ENCODE data around the gene JAK1.

Gene JAK1

GRCh38 chr1:64913361-64914015 is 52.9 kb downstream of the JAK1 start:
- no peaks in the 10 kb centered on the region for H3K27me3 Mint-ChIP-seq
- no peak overlapping the region for H3K4me3 Mint-ChIP-seq
- no peak for DNase-seq (ENCODE audit: low spot score in 2 of 2)
- H3K36me3 Mint-ChIP-seq = peaks cover 2% of the 10 kb centered on the region
- no peaks in the 10 kb centered on the region for H3K9me3 Mint-ChIP-seq
- H3K27ac Mint-ChIP-seq = peak overlapping the region; percentile 71
- no peak for ATAC-seq (ENCODE audit: low read depth)
- H3K4me1 Mint-ChIP-seq = peaks cover 60% of the 10 kb centered on the region

DNA sequence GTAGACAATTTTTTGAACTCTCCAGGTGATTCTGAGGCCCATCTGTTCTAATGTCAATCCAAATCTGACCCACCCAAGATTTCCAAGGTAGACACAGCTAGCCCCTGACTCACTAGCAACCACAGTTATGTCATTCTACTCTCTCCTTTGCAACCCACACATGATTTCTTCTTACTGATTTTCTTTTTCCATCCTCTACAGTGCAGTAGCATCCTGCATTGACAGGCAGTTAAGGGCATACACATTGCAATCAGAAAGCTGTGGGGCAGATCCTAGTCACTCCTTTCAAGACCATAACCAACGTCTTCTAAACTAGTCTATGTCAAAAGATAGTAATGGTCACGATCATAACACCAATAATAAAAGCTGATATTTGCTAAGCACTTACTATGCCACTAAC is 54.2 kb downstream of the JAK1 start:
- Mint-ChIP-seq H3K27ac (peak overlapping the region; percentile 71), H3K4me3 (no peak overlapping the region), H3K36me3 (peaks cover 2% of the 10 kb centered on the region), H3K27me3 (no peaks in the 10 kb centered on the region), H3K4me1 (peaks cover 58% of the 10 kb centered on the region), H3K9me3 (no peaks in the 10 kb centered on the region)
- ATAC-seq (ENCODE audit: low read depth) (no peak), DNase-seq (ENCODE audit: low spot score in 2 of 2) (no peak)

DNA sequence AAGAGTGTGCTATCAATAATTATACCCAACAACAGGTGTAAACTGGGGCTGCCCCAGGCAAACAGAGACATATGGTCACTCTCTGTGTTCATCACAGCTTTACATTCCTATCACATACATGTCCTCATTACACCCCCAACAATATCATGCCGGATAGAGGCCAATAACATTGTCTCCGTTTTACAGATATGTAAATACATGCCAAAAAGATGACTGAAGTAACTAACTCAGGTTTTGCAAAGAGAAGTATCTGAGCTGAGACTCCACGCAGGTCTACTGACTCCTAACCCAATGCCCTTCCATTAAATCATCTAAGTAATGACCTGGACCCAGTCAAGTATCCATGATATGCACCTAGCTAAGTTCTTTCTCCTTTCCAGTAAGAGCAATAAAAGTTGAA is 55.0 kb downstream of the JAK1 start:
- H3K4me3 Mint-ChIP-seq = no peak overlapping the region
- peaks cover 56% of the 10 kb centered on the region for H3K4me1 Mint-ChIP-seq
- peak overlapping the region; percentile 71 for H3K27ac Mint-ChIP-seq

GRCh38 chr1:64909031-64909430 is 57.3 kb downstream of the JAK1 start:
- Mint-ChIP-seq H3K4me1 (peaks cover 64% of the 10 kb centered on the region), H3K27me3 (no peaks in the 10 kb centered on the region), H3K27ac (peak overlapping the region; percentile 31), H3K4me3 (peak overlapping the region; percentile 18), H3K9me3 (no peaks in the 10 kb centered on the region), H3K36me3 (peaks cover 7% of the 10 kb centered on the region)
- ATAC-seq (ENCODE audit: low read depth) (no peak), DNase-seq (ENCODE audit: low spot score in 2 of 2) (no peak)

More for the DNA sequence above, 55.0 kb downstream of the JAK1 start:
- ATAC-seq (ENCODE audit: low read depth) (no peak), DNase-seq (ENCODE audit: low spot score in 2 of 2) (no peak)
- H3K9me3 Mint-ChIP-seq = no peaks in the 10 kb centered on the region
- H3K27me3 Mint-ChIP-seq = no peaks in the 10 kb centered on the region
- H3K36me3 Mint-ChIP-seq = peaks cover 3% of the 10 kb centered on the region

DNA sequence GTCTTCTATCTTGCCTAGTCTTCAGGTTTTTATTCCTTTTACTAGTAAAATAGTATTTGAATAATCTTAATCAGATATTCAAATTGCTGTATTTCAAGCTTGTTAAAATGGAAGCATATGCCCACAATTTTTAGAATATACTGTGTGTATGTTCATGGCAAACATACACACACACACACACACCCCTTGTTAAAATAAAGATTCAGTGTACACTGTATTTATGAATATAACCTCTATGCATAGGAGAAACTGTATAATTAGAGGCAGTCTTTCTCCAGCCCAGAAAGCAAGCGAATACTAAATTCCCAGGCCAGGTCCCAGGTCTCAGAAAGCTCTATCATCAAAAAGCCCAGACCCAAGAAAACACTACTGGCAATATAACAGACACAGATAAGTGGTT is 57.8 kb downstream of the JAK1 start:
- peaks cover 60% of the 10 kb centered on the region for H3K4me1 Mint-ChIP-seq

DNA sequence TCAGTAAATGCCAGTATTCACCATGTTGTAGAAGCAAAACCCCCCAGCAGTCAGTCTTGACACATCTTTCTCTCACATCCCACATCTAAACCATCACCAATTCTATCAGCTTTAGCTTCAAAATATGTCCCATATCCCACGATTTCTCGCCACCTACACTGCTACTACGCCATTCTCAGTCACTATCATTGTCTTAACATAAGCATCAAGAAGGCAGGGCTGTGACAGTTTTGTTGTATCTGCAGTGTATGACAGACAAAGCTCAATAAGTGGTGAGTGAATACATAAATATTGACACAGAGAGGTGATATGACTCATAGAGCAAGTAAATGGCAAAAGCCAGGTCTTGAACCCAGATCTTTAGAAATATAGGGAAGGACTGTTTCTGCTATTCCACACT is 59.9 kb downstream of the JAK1 start:
- DNase-seq (ENCODE audit: low spot score in 2 of 2) (no peak), ATAC-seq (ENCODE audit: low read depth) (no peak)
- H3K4me1 Mint-ChIP-seq = peaks cover 62% of the 10 kb centered on the region
- no peaks in the 10 kb centered on the region for H3K9me3 Mint-ChIP-seq
- H3K36me3 Mint-ChIP-seq = peaks cover 10% of the 10 kb centered on the region
- no peaks in the 10 kb centered on the region for H3K27me3 Mint-ChIP-seq
- H3K4me3 Mint-ChIP-seq = no peak overlapping the region
- H3K27ac Mint-ChIP-seq = peak overlapping the region; percentile 3

More for the DNA sequence above, 57.8 kb downstream of the JAK1 start:
- Mint-ChIP-seq H3K9me3 (no peaks in the 10 kb centered on the region), H3K36me3 (peaks cover 7% of the 10 kb centered on the region), H3K27me3 (no peaks in the 10 kb centered on the region), H3K4me3 (no peak overlapping the region), H3K27ac (peak overlapping the region; percentile 67)
- DNase-seq (ENCODE audit: low spot score in 2 of 2) (no peak), ATAC-seq (ENCODE audit: low read depth) (no peak)

- Mint-ChIP-seq H3K4me3 (no peak overlapping the region), H3K27me3 (no peaks in the 10 kb centered on the region), H3K4me1 (peaks cover 71% of the 10 kb centered on the region), H3K27ac (peak overlapping the region; percentile 84), H3K36me3 (peaks cover 8% of the 10 kb centered on the region), H3K9me3 (no peaks in the 10 kb centered on the region)
- no peak for ATAC-seq (ENCODE audit: low read depth)
- no peak for DNase-seq (ENCODE audit: low spot score in 2 of 2)
Observed at GRCh38 chr1:64903593-64903992, 62.8 kb downstream of the JAK1 start.

- Mint-ChIP-seq H3K9me3 (peaks cover 1% of the 10 kb centered on the region), H3K4me3 (no peak overlapping the region), H3K27ac (peak overlapping the region; percentile 55), H3K27me3 (no peaks in the 10 kb centered on the region), H3K36me3 (peaks cover 10% of the 10 kb centered on the region), H3K4me1 (peaks cover 73% of the 10 kb centered on the region)
- DNase-seq (ENCODE audit: low spot score in 2 of 2) (no peak), ATAC-seq (ENCODE audit: low read depth) (no peak)
Observed at GRCh38 chr1:64901663-64902062, 64.7 kb downstream of the JAK1 start.

DNA sequence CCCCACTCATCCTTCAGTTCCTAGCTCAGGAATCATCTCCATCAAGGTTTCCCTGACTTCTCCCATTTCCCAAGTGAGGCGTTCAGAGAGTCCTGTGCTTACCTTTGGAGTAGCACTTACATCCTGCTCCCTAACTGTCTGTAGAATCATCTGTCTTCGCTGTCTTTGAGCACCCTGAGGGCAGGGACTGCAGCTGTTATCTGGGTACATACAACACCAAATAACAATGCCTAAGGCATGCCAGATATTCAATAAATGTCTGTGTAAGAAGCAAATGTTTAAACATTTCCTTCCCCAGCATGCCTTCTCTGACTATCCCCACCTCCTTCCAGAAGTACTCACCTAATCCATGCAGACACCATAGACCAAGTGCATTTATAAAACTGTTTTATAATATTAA is 65.4 kb downstream of the JAK1 start:
- peaks cover 75% of the 10 kb centered on the region for H3K4me1 Mint-ChIP-seq
- H3K27me3 Mint-ChIP-seq = no peaks in the 10 kb centered on the region

DNA sequence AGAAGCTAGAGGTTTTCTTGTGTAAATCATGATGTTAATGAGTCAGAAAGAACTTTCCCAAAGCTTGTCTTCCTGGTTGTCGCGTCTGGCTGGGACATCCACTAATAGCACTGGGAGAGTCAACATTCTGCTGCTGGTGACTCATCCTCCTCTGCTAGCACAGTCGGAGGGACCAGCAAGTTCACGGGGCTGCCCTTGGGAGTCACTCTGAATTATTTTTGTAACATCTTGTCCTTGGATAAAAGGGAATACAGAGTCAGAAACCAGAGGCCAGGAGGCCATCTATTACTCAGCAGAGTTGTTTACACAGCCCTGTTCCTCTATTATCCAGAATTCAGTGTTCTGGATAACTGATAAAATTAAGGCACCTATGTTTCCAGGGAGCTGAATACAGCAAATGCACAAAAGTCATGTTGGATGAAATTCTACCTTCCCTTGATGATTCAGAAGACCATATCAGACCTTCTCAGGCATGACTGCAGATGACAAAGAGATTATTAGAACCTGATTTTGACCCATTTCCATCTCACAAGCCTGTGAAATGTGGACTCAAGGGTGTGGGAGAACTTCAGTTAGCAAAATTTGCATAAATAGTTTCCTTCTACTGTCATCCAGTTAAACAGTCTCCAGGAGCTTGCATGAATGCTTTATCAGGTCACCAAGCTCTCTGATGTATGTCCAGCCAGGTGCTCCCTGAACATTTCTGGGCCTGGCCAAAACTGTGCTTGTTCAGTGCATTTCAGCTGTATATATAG is 68.1 kb downstream of the JAK1 start:
- H3K27ac Mint-ChIP-seq = no peak overlapping the region
- DNase-seq (ENCODE audit: low spot score in 2 of 2) = no peak
- H3K9me3 Mint-ChIP-seq = peaks cover 1% of the 10 kb centered on the region
- H3K4me3 Mint-ChIP-seq = no peak overlapping the region
- peaks cover 78% of the 10 kb centered on the region for H3K4me1 Mint-ChIP-seq
- H3K27me3 Mint-ChIP-seq = no peaks in the 10 kb centered on the region
- peaks cover 4% of the 10 kb centered on the region for H3K36me3 Mint-ChIP-seq
- peak; percentile 59 for ATAC-seq (ENCODE audit: low read depth)

More for the DNA sequence above, 65.4 kb downstream of the JAK1 start:
- no peak for ATAC-seq (ENCODE audit: low read depth)
- DNase-seq (ENCODE audit: low spot score in 2 of 2) = no peak
- peak overlapping the region; percentile 55 for H3K27ac Mint-ChIP-seq
- H3K9me3 Mint-ChIP-seq = peaks cover 1% of the 10 kb centered on the region
- H3K36me3 Mint-ChIP-seq = peaks cover 6% of the 10 kb centered on the region
- H3K4me3 Mint-ChIP-seq = no peak overlapping the region

- H3K9me3 Mint-ChIP-seq = peaks cover 1% of the 10 kb centered on the region
- no peaks in the 10 kb centered on the region for H3K27me3 Mint-ChIP-seq
- peak overlapping the region; percentile 43 for H3K4me3 Mint-ChIP-seq
Observed at GRCh38 chr1:64896551-64896950, 69.8 kb downstream of the JAK1 start.

DNA sequence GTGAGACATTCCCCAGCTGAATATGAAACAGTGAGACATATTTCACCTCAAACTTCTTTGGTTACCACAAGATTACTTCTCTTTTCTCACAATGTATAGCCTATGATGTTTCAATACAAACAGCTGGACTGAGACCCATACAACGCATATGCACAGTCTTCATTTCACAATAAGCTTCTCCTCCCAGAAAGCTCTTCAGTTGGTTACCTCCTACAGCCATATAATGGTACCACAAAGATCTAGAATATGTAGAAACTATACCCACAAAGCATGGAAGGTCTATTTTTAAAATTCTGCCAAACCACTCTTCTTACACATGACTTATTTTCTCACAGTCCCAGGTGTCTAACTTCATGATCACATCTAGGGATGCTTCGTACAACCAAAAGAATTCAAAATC is 70.8 kb downstream of the JAK1 start:
- peaks cover 1% of the 10 kb centered on the region for H3K9me3 Mint-ChIP-seq
- peak overlapping the region; percentile 9 for H3K27ac Mint-ChIP-seq
- no peaks in the 10 kb centered on the region for H3K27me3 Mint-ChIP-seq
- DNase-seq (ENCODE audit: low spot score in 2 of 2) = no peak
- H3K36me3 Mint-ChIP-seq = peaks cover 1% of the 10 kb centered on the region
- H3K4me1 Mint-ChIP-seq = peaks cover 81% of the 10 kb centered on the region
- ATAC-seq (ENCODE audit: low read depth) = peak; percentile 68
- H3K4me3 Mint-ChIP-seq = peak overlapping the region; percentile 24

More at GRCh38 chr1:64896551-64896950, 69.8 kb downstream of the JAK1 start:
- peaks cover 1% of the 10 kb centered on the region for H3K36me3 Mint-ChIP-seq
- peaks cover 79% of the 10 kb centered on the region for H3K4me1 Mint-ChIP-seq
- DNase-seq (ENCODE audit: low spot score in 2 of 2) = no peak
- peak overlapping the region; percentile 19 for H3K27ac Mint-ChIP-seq
- ATAC-seq (ENCODE audit: low read depth) = no peak

GRCh38 chr1:64894438-64895196 is 71.7 kb downstream of the JAK1 start:
- Mint-ChIP-seq H3K4me3 (peak overlapping the region; percentile 4), H3K27ac (peak overlapping the region; percentile 41), H3K27me3 (no peaks in the 10 kb centered on the region), H3K4me1 (peaks cover 78% of the 10 kb centered on the region), H3K36me3 (peaks cover 1% of the 10 kb centered on the region), H3K9me3 (peaks cover 1% of the 10 kb centered on the region)
- ATAC-seq (ENCODE audit: low read depth) = no peak
- DNase-seq (ENCODE audit: low spot score in 2 of 2) = no peak

DNA sequence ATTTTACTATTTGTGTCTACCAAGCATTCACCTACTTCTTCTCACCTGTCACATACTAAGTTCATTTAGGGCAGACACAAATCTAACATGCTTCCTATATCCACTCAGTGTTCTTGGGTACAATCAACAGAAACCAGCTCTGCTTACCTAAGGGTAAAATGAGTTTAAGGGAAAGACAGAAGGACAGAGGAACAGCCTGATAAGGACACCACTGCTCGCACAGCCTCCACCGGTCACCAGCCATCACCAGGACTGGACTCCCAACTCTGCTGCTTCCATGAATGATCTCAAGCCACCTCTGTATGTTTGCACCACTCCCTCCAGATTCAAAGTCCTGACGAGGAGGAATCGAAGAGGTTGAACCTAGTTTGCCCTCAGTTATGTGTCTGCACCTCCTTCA is 72.4 kb downstream of the JAK1 start:
- Mint-ChIP-seq H3K27ac (peak overlapping the region; percentile 41), H3K4me1 (peaks cover 76% of the 10 kb centered on the region), H3K4me3 (peak overlapping the region; percentile 45), H3K9me3 (peaks cover 1% of the 10 kb centered on the region), H3K27me3 (no peaks in the 10 kb centered on the region), H3K36me3 (peaks cover 1% of the 10 kb centered on the region)
- no peak for DNase-seq (ENCODE audit: low spot score in 2 of 2)
- no peak for ATAC-seq (ENCODE audit: low read depth)

Measured in memory B cell (primary cell).